DOHH2 (cell line): Measurements from ENCODE around the gene FARS2.
A peak's percentile ranks its signal among the peaks of the same experiment; 100 is the strongest.

Source experiments
- H3F3A ChIP-seq: fragments of 200-600 bp; sonication (generic), shearing (Covaris generic); 2 replicates; pipeline ENCODE4 v1.6.0; 2016; ENCODE audit warnings: antibody characterized with exemption, mild to moderate bottlenecking; ENCODE audit not compliant: control insufficient read depth, insufficient read depth
- H3K27ac ChIP-seq: fragments of 200-600 bp; sonication (generic); 2 replicates; pipeline ENCODE4 v1.5.1; 2014; ENCODE audit warnings: low read depth, mild to moderate bottlenecking, low read length, moderate library complexity
- H3K27me3 ChIP-seq: fragments of 200-600 bp; sonication (generic); 2 replicates; pipeline ENCODE4 v1.6.1; 2014; ENCODE audit warnings: mild to moderate bottlenecking, low read length, mixed read lengths; ENCODE audit not compliant: control insufficient read depth
- H3K36me3 ChIP-seq: fragments of 200-600 bp; sonication (generic); 2 replicates; pipeline ENCODE4 v1.6.1; 2014; ENCODE audit warnings: mild to moderate bottlenecking, low read length, moderate library complexity, mixed read lengths; ENCODE audit not compliant: control insufficient read depth
- H3K4me1 ChIP-seq: fragments of 200-600 bp; sonication (generic); 2 replicates; pipeline ENCODE4 v1.6.1; 2014; ENCODE audit warnings: mild to moderate bottlenecking, low read length, mixed read lengths; ENCODE audit not compliant: control insufficient read depth
- H3K4me2 ChIP-seq: fragments of 200-600 bp; sonication (generic); 2 replicates; pipeline ENCODE4 v1.6.0; 2014; ENCODE audit warnings: mild to moderate bottlenecking, low read length, moderate library complexity
- H3K4me3 ChIP-seq: fragments of 200-600 bp; sonication (generic); 2 replicates; pipeline ENCODE4 v1.5.1; 2014; ENCODE audit warnings: mild to moderate bottlenecking, low read length, mixed read lengths
- H3K79me2 ChIP-seq: fragments of 200-600 bp; sonication (generic); 2 replicates; pipeline ENCODE4 v1.6.1; 2014; ENCODE audit warnings: mild to moderate bottlenecking, low read length, mixed read lengths; ENCODE audit not compliant: control insufficient read depth
- H3K9me2 ChIP-seq: fragments of 200-600 bp; sonication (generic); replicated peaks from 2 replicates; pipeline ENCODE4 v1.6.1; 2014; ENCODE audit warnings: mild to moderate bottlenecking, low read length, mixed read lengths; ENCODE audit not compliant: control insufficient read depth
- H3K9me3 ChIP-seq: fragments of 200-600 bp; sonication (generic); 2 replicates; pipeline ENCODE4 v1.6.1; 2014; ENCODE audit warnings: antibody characterized with exemption, low read length, mixed read lengths; ENCODE audit not compliant: control insufficient read depth, insufficient read depth
- H4K20me1 ChIP-seq: fragments of 200-600 bp; sonication (generic); 2 replicates; pipeline ENCODE4 v1.6.0; 2014; ENCODE audit warnings: low read depth, mild to moderate bottlenecking, antibody characterized with exemption, low read length, moderate library complexity; ENCODE audit not compliant: control insufficient read depth, insufficient read depth
- CTCF ChIP-seq: fragments of 200-600 bp; sonication (generic); IDR thresholded peaks from one replicate; pipeline ENCODE4 v1.5.1; 2014; ENCODE audit warnings: antibody characterized with exemption, mild to moderate bottlenecking, low read depth, low read length; ENCODE audit not compliant: poor library complexity, severe bottlenecking
- EZH2phosphoT487 ChIP-seq: fragments of 200-600 bp; sonication (generic); IDR thresholded peaks from 2 replicates; pipeline ENCODE4 v1.6.1; 2017; ENCODE audit warnings: borderline replicate concordance, mild to moderate bottlenecking, antibody characterized with exemption, low read length, moderate library complexity, mixed read lengths

The FARS2 gene

GRCh38 chr6:5693225-5694145, 432.2 kb downstream of the FARS2 start:
- TF ChIP-seq CTCF, result no peak
- no peak for TF ChIP-seq EZH2phosphoT487

GRCh38 chr6:5695260-5696245, 434.2 kb downstream of the FARS2 start:
- no peaks in the 10 kb centered on the region for H3K36me3 ChIP-seq
- peaks cover 11% of the 10 kb centered on the region for H3F3A ChIP-seq
- no peaks in the 10 kb centered on the region for H3K9me2 ChIP-seq
- peak overlapping the region; percentile 33 for H3K4me3 ChIP-seq
- H3K79me2 ChIP-seq, result no peaks in the 10 kb centered on the region
- TF ChIP-seq CTCF, result no peak
- no peak for TF ChIP-seq EZH2phosphoT487
- no peaks in the 10 kb centered on the region for H4K20me1 ChIP-seq
- H3K9me3 ChIP-seq, result no peaks in the 10 kb centered on the region
- H3K27me3 ChIP-seq, result no peaks in the 10 kb centered on the region
- H3K4me2 ChIP-seq, result peak overlapping the region; percentile 51
- H3K27ac ChIP-seq, result peak overlapping the region; percentile 72
- H3K4me1 ChIP-seq, result peaks cover 72% of the 10 kb centered on the region

More at GRCh38 chr6:5693225-5694145, 432.2 kb downstream of the FARS2 start:
- H3K79me2 ChIP-seq, result no peaks in the 10 kb centered on the region
- H3K36me3 ChIP-seq, result no peaks in the 10 kb centered on the region
- H3K4me3 ChIP-seq, result no peak overlapping the region
- no peak overlapping the region for H3K4me2 ChIP-seq
- H4K20me1 ChIP-seq, result no peaks in the 10 kb centered on the region
- no peaks in the 10 kb centered on the region for H3K9me3 ChIP-seq
- no peaks in the 10 kb centered on the region for H3K9me2 ChIP-seq
- H3K27ac ChIP-seq, result no peak overlapping the region
- no peaks in the 10 kb centered on the region for H3K27me3 ChIP-seq
- peaks cover 11% of the 10 kb centered on the region for H3F3A ChIP-seq
- H3K4me1 ChIP-seq, result peaks cover 58% of the 10 kb centered on the region

GRCh38 chr6:5697508-5697907, 436.2 kb downstream of the FARS2 start:
- Histone ChIP-seq H3K4me3 (no peak overlapping the region), H3K27ac (no peak overlapping the region), H4K20me1 (no peaks in the 10 kb centered on the region), H3K79me2 (no peaks in the 10 kb centered on the region), H3K9me2 (no peaks in the 10 kb centered on the region), H3K9me3 (no peaks in the 10 kb centered on the region), H3K4me1 (peaks cover 81% of the 10 kb centered on the region), H3K4me2 (no peak overlapping the region), H3F3A (peaks cover 11% of the 10 kb centered on the region), H3K36me3 (no peaks in the 10 kb centered on the region), H3K27me3 (no peaks in the 10 kb centered on the region)
- TF ChIP-seq CTCF (no peak), EZH2phosphoT487 (no peak)
